BJ (cell line): ENCODE measurements around the gene DPP10. TPM values are rescaled to one million over a fixed set of nuclear protein-coding genes. Genes with fewer than 3 reads are reported as not detected.

Experiments used
- CTCF ChIA-PET: fragments of 350-600 bp; formaldehyde crosslinking; extraction: SDS; loops from one replicate; lab custom pipeline; 2021; ENCODE audit warnings: antibody characterized with exemption, inconsistent platforms; lab: Yijun Ruan, JAX
- POLR2A ChIA-PET: fragments of 300-600 bp; sonication (Branson Sonifier 250); formaldehyde crosslinking; extraction: SDS; loops from one replicate; lab custom pipeline; 2021; ENCODE audit warnings: antibody characterized with exemption; lab: Charles Lee
- DNase-seq: peaks from one replicate; pipeline ENCODE4 v3.0.0-alpha.2; 2011; ENCODE audit warnings: low read depth
- H3K27me3 ChIP-seq: 2 replicates; pipeline ENCODE4 v1.6.0; 2011; ENCODE audit warnings: low read length; ENCODE audit not compliant: control insufficient read depth, insufficient read depth
- H3K36me3 ChIP-seq: 2 replicates; pipeline ENCODE4 v1.5.1; 2011; ENCODE audit warnings: low read length; ENCODE audit not compliant: control insufficient read depth, insufficient read depth
- H3K4me3 ChIP-seq: 2 replicates; pipeline ENCODE4 v1.5.1; 2011; ENCODE audit warnings: low read depth, mild to moderate bottlenecking, control low read depth, low read length
- CTCF ChIP-seq: IDR thresholded peaks from 2 replicates; pipeline ENCODE4 v1.5.1; 2011; ENCODE audit warnings: low read depth, mild to moderate bottlenecking, control low read depth, inconsistent platforms, low read length, moderate library complexity; ENCODE audit not compliant: insufficient read depth
- polyA plus RNA-seq: library from polyadenylated mRNA; depleted of rRNA; stranded (reverse); fragments of >200 nt; gene quantifications from 2 replicates; pipeline ENCODE4 v1.2.3, GENCODE V29; 2011

Gene DPP10
- polyA plus RNA-seq, 1 experiment: not detected

- Histone ChIP-seq H3K4me3 (no peak overlapping the region), H3K27me3 (no peaks in the 10 kb centered on the region; the same call in 1 of the 2 replicates), H3K36me3 (no peaks in the 10 kb centered on the region)
- no peak for DNase-seq
- no peak for TF ChIP-seq CTCF
- CTCF ChIA-PET: no interaction called here
- POLR2A ChIA-PET: no interaction called here
Measured at GRCh38 chr2:115122701-115123100, 680.3 kb downstream of the DPP10 start.

- Histone ChIP-seq H3K36me3 (no peaks in the 10 kb centered on the region), H3K4me3 (no peak overlapping the region), H3K27me3 (no peaks in the 10 kb centered on the region; the same call in 1 of the 2 replicates)
- no peak for TF ChIP-seq CTCF
- POLR2A ChIA-PET: no interaction called here
- CTCF ChIA-PET: no interaction called here
- DNase-seq: no peak
Measured at GRCh38 chr2:115124817-115125216, 682.4 kb downstream of the DPP10 start.

- Histone ChIP-seq H3K4me3 (no peak overlapping the region), H3K27me3 (no peaks in the 10 kb centered on the region), H3K36me3 (no peaks in the 10 kb centered on the region)
- no peak for DNase-seq
- ChIA-PET CTCF (no interaction called here), POLR2A (no interaction called here)
- TF ChIP-seq CTCF: no peak
Measured at GRCh38 chr2:115129536-115129935, 687.1 kb downstream of the DPP10 start.

GRCh38 chr2:115160531-115161080 is 718.2 kb downstream of the DPP10 start:
- ChIA-PET POLR2A (no interaction called here), CTCF (no interaction called here)
- TF ChIP-seq CTCF: no peak
- no peak for DNase-seq
- Histone ChIP-seq H3K36me3 (no peaks in the 10 kb centered on the region), H3K27me3 (no peaks in the 10 kb centered on the region), H3K4me3 (no peak overlapping the region)

- no peak overlapping the region for H3K4me3 ChIP-seq
- H3K27me3 ChIP-seq: no peaks in the 10 kb centered on the region
- DNase-seq: no peak
- CTCF ChIA-PET: no interaction called here
- POLR2A ChIA-PET: no interaction called here
- TF ChIP-seq CTCF: no peak
- H3K36me3 ChIP-seq: no peaks in the 10 kb centered on the region
Measured at GRCh38 chr2:115161081-115161770, 718.8 kb downstream of the DPP10 start.
